HL-60 (cell line): ENCODE data around the gene RNF225.

ENCODE experiments used
- DNase-seq, 2 experiments: peaks; one replicate each; pipeline ENCODE4 v3.0.0-alpha.2; 2010 to 2020; ENCODE audit warnings: low read depth in 1 of 2, low spot score in 1 of 2
- H3K27ac ChIP-seq: fragments of 250-450 bp; sonication (Bioruptor Pico); replicated peaks from 2 replicates; pipeline ENCODE4 v1.5.1; 2020; ENCODE audit warnings: mild to moderate bottlenecking, moderate library complexity
- H3K27me3 ChIP-seq: fragments of 250-450 bp; sonication (Bioruptor Pico); 2 replicates; pipeline ENCODE4 v1.5.1; 2021; ENCODE audit warnings: mild to moderate bottlenecking, moderate library complexity; ENCODE audit not compliant: insufficient read depth, poor library complexity, severe bottlenecking
- H3K4me3 ChIP-seq: replicated peaks from 2 replicates; pipeline ENCODE4 v1.5.1; 2011; ENCODE audit warnings: mild to moderate bottlenecking, control low read depth, low read length; ENCODE audit not compliant: insufficient read depth
- CTCF ChIP-seq: IDR thresholded peaks from one replicate; pipeline ENCODE4 v1.5.1; 2011; ENCODE audit warnings: low read length, control low read depth, inconsistent platforms; ENCODE audit not compliant: insufficient read depth
- GABPA ChIP-seq: IDR thresholded peaks from 2 replicates; pipeline ENCODE4 v1.6.1; 2012; ENCODE audit warnings: low read depth
- POLR2AphosphoS5 ChIP-seq: IDR thresholded peaks from 2 replicates; pipeline ENCODE4 v1.6.1; 2012; ENCODE audit warnings: low read depth
- REST ChIP-seq: IDR thresholded peaks from 2 replicates; pipeline ENCODE4 v1.6.1; 2012; ENCODE audit warnings: low read depth; ENCODE audit not compliant: insufficient replicate concordance
- SPI1 ChIP-seq: IDR thresholded peaks from 2 replicates; pipeline ENCODE4 v1.6.1; 2012; ENCODE audit warnings: low read depth, mild to moderate bottlenecking, borderline replicate concordance

RNF225 gene

GRCh38 chr19:58381460-58382212 is 13.8 kb upstream of the RNF225 start:
- Histone ChIP-seq H3K4me3 (peak overlapping the region; percentile 61), H3K27ac (peak overlapping the region; percentile 88), H3K27me3 (no peaks in the 10 kb centered on the region)
- TF ChIP-seq GABPA (no peak), POLR2AphosphoS5 (no peak), SPI1 (no peak), CTCF (no peak), REST (no peak)
- DNase-seq: no peak

GRCh38 chr19:58382997-58383603 is 12.4 kb upstream of the RNF225 start:
- H3K27me3 ChIP-seq: no peaks in the 10 kb centered on the region
- H3K27ac ChIP-seq: no peak overlapping the region
- H3K4me3 ChIP-seq: no peak overlapping the region
- no peak for DNase-seq
- no peak for TF ChIP-seq SPI1
- TF ChIP-seq GABPA: no peak
- TF ChIP-seq REST: no peak
- TF ChIP-seq CTCF: no peak
- no peak for TF ChIP-seq POLR2AphosphoS5

- DNase-seq: no peak
- no peak for TF ChIP-seq POLR2AphosphoS5
- peak overlapping the region; percentile 98 for H3K27ac ChIP-seq
- H3K27me3 ChIP-seq: no peaks in the 10 kb centered on the region
- no peak overlapping the region for H3K4me3 ChIP-seq
Measured at GRCh38 chr19:58385313-58385890, 10.1 kb upstream of the RNF225 start.

- peak in 1 of 2 experiments; percentile 18 for DNase-seq
- Histone ChIP-seq H3K27ac (peak overlapping the region; percentile 98), H3K27me3 (no peaks in the 10 kb centered on the region), H3K4me3 (peak overlapping the region; percentile 43)
- TF ChIP-seq POLR2AphosphoS5: no peak
- no peak for TF ChIP-seq CTCF
- TF ChIP-seq GABPA: no peak
- TF ChIP-seq SPI1: no peak
- no peak for TF ChIP-seq REST
Measured at GRCh38 chr19:58385891-58386575, 9.4 kb upstream of the RNF225 start.
